ENCODE measurements around the gene EYS.

DNA sequence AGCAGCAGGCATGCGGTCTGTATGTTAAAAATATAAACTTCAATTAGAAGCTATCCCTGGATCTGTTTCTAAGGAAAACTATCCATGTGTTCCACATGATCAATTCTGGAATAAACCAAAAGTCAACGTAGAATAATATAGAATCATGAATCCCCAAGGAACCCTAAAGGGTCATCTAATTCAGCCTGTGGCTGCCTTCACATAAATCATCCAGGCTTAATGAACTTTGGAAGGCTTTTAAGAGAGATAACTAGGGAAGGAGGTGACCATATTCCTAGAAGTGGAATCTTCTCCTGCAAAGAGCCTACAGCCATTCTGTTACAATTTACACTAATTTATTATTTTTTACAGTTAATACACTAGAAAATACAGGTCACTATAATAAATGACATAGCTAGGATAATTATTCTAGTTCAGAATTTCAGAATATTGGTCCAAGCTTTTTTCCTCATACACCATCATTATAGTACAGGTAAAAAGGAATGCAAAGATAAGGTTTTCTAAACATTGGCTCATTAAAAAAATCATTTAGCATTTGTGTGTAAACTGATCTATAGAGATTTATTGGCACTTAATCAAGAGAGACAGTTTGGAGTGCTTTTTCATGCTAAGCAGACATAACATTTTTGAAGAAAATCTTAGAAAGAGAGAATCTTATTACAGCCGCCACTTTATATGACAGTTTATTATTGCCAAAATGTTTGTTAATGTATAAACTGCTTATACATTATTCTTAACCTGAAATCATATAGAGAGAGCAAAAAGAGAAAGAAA, 1220.3 kb downstream of the EYS start:
- no peak for TF ChIP-seq CTCF (IDR thresholded peaks at IDR 0.05; ENCODE audit: low read length)
- TF ChIP-seq EZH2phosphoT487 (IDR thresholded peaks at IDR 0.05; ENCODE audit: low read length): no peak
- no peak for TF ChIP-seq EZH2 (optimal IDR thresholded peaks at IDR 0.05; ENCODE audit: low read depth, low read length)

All from MM.1S (cell line).